Activated CD4-positive, alpha-beta memory T cell treated with anti-CD3 and anti-CD28 coated beads, Interleukin-2, amount 10 ng/mL, durations not matched to agents 7 days and 5 days (primary cell): ENCODE measurements around the gene CNGA3. TPM values are rescaled to one million over a fixed set of nuclear protein-coding genes. Genes with fewer than 3 reads are reported as not detected.

Experiments
- CTCF ChIA-PET: fragments of 350-600 bp; sonication (Branson Sonifier 250); formaldehyde crosslinking; loops from one replicate; lab custom pipeline; 2021; ENCODE audit warnings: antibody characterized with exemption, inconsistent platforms; lab: Charles Lee
- POLR2A ChIA-PET: fragments of 350-600 bp; sonication (Branson Sonifier 250); formaldehyde crosslinking; loops from one replicate; lab custom pipeline; 2021; ENCODE audit warnings: antibody characterized with exemption; lab: Charles Lee
- DNase-seq: peaks from one replicate; pipeline ENCODE4 v3.0.0-alpha.2; 2020
- H3K27ac Mint-ChIP-seq: one replicate; pipeline ENCODE4 v1.8.0; 2021; ENCODE audit warnings: mild to moderate bottlenecking, mixed read lengths
- H3K27me3 Mint-ChIP-seq: one replicate; pipeline ENCODE4 v1.8.0; 2021; ENCODE audit warnings: mixed read lengths
- H3K36me3 Mint-ChIP-seq: one replicate; pipeline ENCODE4 v1.8.0; 2021; ENCODE audit warnings: low read depth, mixed read lengths
- H3K4me1 Mint-ChIP-seq: one replicate; pipeline ENCODE4 v1.8.0; 2021; ENCODE audit warnings: mixed read lengths
- H3K4me3 Mint-ChIP-seq: one replicate; pipeline ENCODE4 v1.8.0; 2021; ENCODE audit warnings: mild to moderate bottlenecking, mixed read lengths
- H3K9me3 Mint-ChIP-seq: one replicate; pipeline ENCODE4 v1.8.0; 2021; ENCODE audit warnings: mixed read lengths
- total RNA-seq, 2 experiments: library from RNA; stranded (reverse); gene quantifications; one replicate each; pipeline ENCODE4 v1.2.3, GENCODE V29; 2021

Gene CNGA3
- total RNA-seq, 2 experiments from 2014 or later: not detected

DNA sequence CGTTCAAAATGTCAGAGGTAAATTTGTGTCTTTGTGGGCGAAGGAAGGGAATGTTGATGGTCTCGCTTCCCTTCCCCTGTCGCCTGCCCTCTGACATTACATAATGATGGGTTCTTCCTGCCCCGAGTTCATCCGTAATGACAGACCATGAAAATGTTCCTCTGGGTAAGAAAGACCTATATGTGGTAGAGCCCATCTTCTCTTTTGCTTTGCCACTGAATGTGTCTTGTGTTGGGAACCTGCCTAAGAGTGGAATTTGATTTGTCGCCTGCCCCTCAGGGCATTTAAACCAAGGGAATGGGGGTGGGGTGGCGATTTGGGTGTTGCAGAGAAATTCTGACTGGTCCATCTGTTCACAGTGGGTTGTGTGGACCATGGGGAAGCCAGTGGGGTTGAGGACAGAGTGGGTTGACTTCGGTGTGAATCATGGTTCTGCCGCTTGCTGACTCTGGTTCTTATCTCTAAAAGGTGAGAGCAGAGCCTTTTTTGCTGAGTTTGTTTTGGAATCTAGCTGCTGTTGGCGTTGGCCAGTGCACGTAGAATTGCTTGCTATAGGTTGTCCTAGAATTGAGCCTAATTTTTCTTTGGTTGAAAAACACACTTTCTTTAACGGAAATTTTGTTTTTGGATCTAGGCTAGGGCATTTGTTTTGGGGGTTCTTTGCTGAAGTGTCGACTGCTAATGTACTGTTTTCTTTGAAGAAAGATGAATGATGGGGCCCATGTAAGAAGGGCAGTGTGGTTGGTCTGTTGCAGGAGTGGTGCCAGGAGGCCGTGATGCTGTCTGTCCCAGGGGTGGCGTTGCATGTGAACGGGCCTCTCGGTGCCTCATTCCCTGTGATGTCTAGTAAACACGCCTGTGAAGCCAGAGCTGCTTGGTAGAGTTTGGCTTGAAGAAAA is 99.7 kb downstream of the CNGA3 start:
- POLR2A ChIA-PET: interaction anchor here (0.6 to 16.1 kb wide), 9 partner anchors 17 to 311 kb away, joined by 3 to 471 read pairs (median 8); no protein-coding TSS in a partner anchor
- DNase-seq: peak; percentile 52
- Mint-ChIP-seq H3K27me3 (no peaks in the 10 kb centered on the region), H3K27ac (peak overlapping the region; percentile 92), H3K9me3 (no peaks in the 10 kb centered on the region), H3K36me3 (peaks cover 22% of the 10 kb centered on the region), H3K4me3 (peak overlapping the region; percentile 88), H3K4me1 (peaks cover 54% of the 10 kb centered on the region)
- CTCF ChIA-PET: interaction anchor here (0.8 to 5.6 kb wide), 15 partner anchors 12 to 163 kb away, joined by 3 to 36 read pairs (median 6); partner anchors contain the start of genes COA5 and UNC50

GRCh38 chr2:98446850-98447249 is 100.6 kb downstream of the CNGA3 start:
- Mint-ChIP-seq H3K27me3 (no peaks in the 10 kb centered on the region), H3K9me3 (no peaks in the 10 kb centered on the region), H3K4me1 (peaks cover 63% of the 10 kb centered on the region), H3K4me3 (peak overlapping the region; percentile 88), H3K27ac (peak overlapping the region; percentile 92), H3K36me3 (peaks cover 27% of the 10 kb centered on the region)
- no peak for DNase-seq
- ChIA-PET POLR2A (interaction anchor here (0.6 to 16.1 kb wide), 10 partner anchors 16 to 217 kb away, joined by 3 to 471 read pairs (median 6); no protein-coding TSS in a partner anchor), CTCF (interaction anchor here (0.6 to 5.6 kb wide), 17 partner anchors 11 to 162 kb away, joined by 3 to 36 read pairs (median 5); partner anchors contain the start of genes COA5 and UNC50)

Other genes with a start within 250 kb of the CNGA3 start
- gene INPP4A, start 98.4 kb downstream of the CNGA3 start, total RNA-seq: 100 to 1,000 TPM; 123 to 127 TPM